ENCODE results near the gene IFITM10. TPM values are rescaled to one million over a fixed set of nuclear protein-coding genes. Genes with fewer than 3 reads are reported as not detected.

The IFITM10 gene
- total RNA-seq, 1 experiment from 2014 or later = 0.59 TPM

GRCh38 chr11:1749395-1750351 lies 722 bp downstream of the IFITM10 start:
- peak overlapping the region; percentile 54 to 64 for H3K4me3 Mint-ChIP-seq
- H3K27ac ChIP-seq (ENCODE audit: insufficient read length, low read depth, low read length) = no peak overlapping the region
- peaks cover 4 to 9% of the 10 kb centered on the region in 2 experiments; a peak in 4 of 5 replicates for H3K9me3 Mint-ChIP-seq
- H3K56ac ChIP-seq (ENCODE audit: insufficient read length, low read depth, low read length) = no peak overlapping the region
- H3K79me1 ChIP-seq (ENCODE audit: insufficient read depth, low read depth, low read length, poor library complexity, severe bottlenecking) = no peaks in the 10 kb centered on the region
- no peak overlapping the region for H2BK20ac ChIP-seq (ENCODE audit: low read depth, low read length, poor library complexity, severe bottlenecking)
- no peak overlapping the region for H3K14ac ChIP-seq (ENCODE audit: insufficient read depth, low read length)
- H3K4me1 Mint-ChIP-seq = peaks cover 12 to 13% of the 10 kb centered on the region in 2 experiments
- H3K27me3 ChIP-seq (ENCODE audit: insufficient read depth, low read length) = peaks cover 16% of the 10 kb centered on the region; the same call in 1 of the 2 replicates
- peaks cover 11% of the 10 kb centered on the region for H4K20me1 ChIP-seq (ENCODE audit: control insufficient read depth, insufficient read depth, insufficient read length)
- no peak overlapping the region for H3K23ac ChIP-seq (ENCODE audit: insufficient read length, low read depth, low read length)
- peaks cover 51% of the 10 kb centered on the region for H3K27me3 Mint-ChIP-seq (ENCODE audit: low read depth)
- no peak overlapping the region for H4K8ac ChIP-seq (replicated peaks; ENCODE audit: insufficient read length, low read depth, low read length)
- H3K36me3 Mint-ChIP-seq (ENCODE audit: insufficient read depth in 1 of 3, low read depth in 3 of 3) = peaks cover 0 to 11% (median 2%) of the 10 kb centered on the region in 3 experiments; a peak in 5 of 7 replicates
- H3K9ac ChIP-seq (ENCODE audit: extremely low read depth, insufficient read length, low read length) = no peak overlapping the region
- peaks cover 5% of the 10 kb centered on the region for H3K23me2 ChIP-seq (ENCODE audit: insufficient read length, low read depth, low read length, poor library complexity, severe bottlenecking)
- no CpG with 5 or more reads among the region's 25 CpGs for WGBS (ENCODE audit: extremely low coverage, insufficient read length, low lambda C conversion rate)
- no peak overlapping the region for H2BK15ac ChIP-seq (ENCODE audit: low read depth, low read length)
- no peak overlapping the region for H3K18ac ChIP-seq (ENCODE audit: insufficient read length, low read depth, low read length)
- H3K79me2 ChIP-seq (ENCODE audit: insufficient read depth, low read length) = no peaks in the 10 kb centered on the region
- H2BK5ac ChIP-seq (ENCODE audit: insufficient read length, low read length) = no peak overlapping the region
- H3K27ac Mint-ChIP-seq = peak overlapping the region in 1 of 3 experiments; percentile 71; a peak in 1 of 7 replicates
- H3K4ac ChIP-seq (ENCODE audit: low read depth, low read length) = no peak overlapping the region
- H4K91ac ChIP-seq (ENCODE audit: insufficient read length, low read depth, low read length) = no peak overlapping the region
- no peak overlapping the region for H2AFZ ChIP-seq (ENCODE audit: low read length)
- no peak for TF ChIP-seq CTCF (conservative IDR thresholded peaks at IDR 0.05)
- H2AK5ac ChIP-seq (ENCODE audit: insufficient read length, low read length) = no peak overlapping the region
- H3K9me3 ChIP-seq (ENCODE audit: control insufficient read depth, low read depth, low read length) = no peaks in the 10 kb centered on the region
- no peak overlapping the region for H3T11ph ChIP-seq (ENCODE audit: low read length)
- H2BK12ac ChIP-seq (ENCODE audit: insufficient read length, low read depth, low read length) = no peak overlapping the region
- no peak overlapping the region for H3K4me2 ChIP-seq (ENCODE audit: insufficient read depth, insufficient read length, low read length)
- no peak for DNase-seq
- no peak overlapping the region for H2BK120ac ChIP-seq (ENCODE audit: low read depth, low read length, poor library complexity, severe bottlenecking)
- H3K4me1 ChIP-seq (ENCODE audit: insufficient read depth, low read length) = no peaks in the 10 kb centered on the region; the same call in 1 of the 2 replicates
- no peak overlapping the region for H4K5ac ChIP-seq (ENCODE audit: insufficient read length, low read depth, low read length)

All from H9 (cell line).